RWPE1 (cell line): ENCODE measurements around the gene FSD1.
A peak's percentile ranks its signal among the peaks of the same experiment; 100 is the strongest.
"Not testable (repeated sequence)": the region's sequence is repeated elsewhere in the genome, so short reads cannot be mapped to it uniquely, and the experiment has no call there.

Source experiments
- CTCF ChIA-PET: fragments of 350-600 bp; sonication (Branson Sonifier 250); formaldehyde crosslinking; extraction: SDS; loops from one replicate; lab custom pipeline; 2021; lab: Yijun Ruan, JAX
- POLR2A ChIA-PET: fragments of 400-600 bp; formaldehyde crosslinking; extraction: SDS; loops from one replicate; lab custom pipeline; 2020; ENCODE audit warnings: antibody characterized with exemption; ENCODE audit not compliant: low non-redundant PET; lab: Yijun Ruan, JAX
- DNase-seq: peaks from one replicate; pipeline ENCODE4 v3.0.0; 2012; ENCODE audit warnings: low spot score
- H3K27ac ChIP-seq: fragments of 450-650 bp; 2 replicates; pipeline ENCODE4 v1.5.1; 2017
- TF ChIP-seq, protein P1 (sequence below): fragments of 450-650 bp; conservative IDR thresholded peaks from 2 replicates; pipeline ENCODE4 v1.5.1; 2017; ENCODE audit warnings: low read depth, mild to moderate bottlenecking

Gene FSD1

GRCh38 chr19:4346020-4346383 lies 41.6 kb downstream of the FSD1 start:
- TF ChIP-seq, protein P1, sequence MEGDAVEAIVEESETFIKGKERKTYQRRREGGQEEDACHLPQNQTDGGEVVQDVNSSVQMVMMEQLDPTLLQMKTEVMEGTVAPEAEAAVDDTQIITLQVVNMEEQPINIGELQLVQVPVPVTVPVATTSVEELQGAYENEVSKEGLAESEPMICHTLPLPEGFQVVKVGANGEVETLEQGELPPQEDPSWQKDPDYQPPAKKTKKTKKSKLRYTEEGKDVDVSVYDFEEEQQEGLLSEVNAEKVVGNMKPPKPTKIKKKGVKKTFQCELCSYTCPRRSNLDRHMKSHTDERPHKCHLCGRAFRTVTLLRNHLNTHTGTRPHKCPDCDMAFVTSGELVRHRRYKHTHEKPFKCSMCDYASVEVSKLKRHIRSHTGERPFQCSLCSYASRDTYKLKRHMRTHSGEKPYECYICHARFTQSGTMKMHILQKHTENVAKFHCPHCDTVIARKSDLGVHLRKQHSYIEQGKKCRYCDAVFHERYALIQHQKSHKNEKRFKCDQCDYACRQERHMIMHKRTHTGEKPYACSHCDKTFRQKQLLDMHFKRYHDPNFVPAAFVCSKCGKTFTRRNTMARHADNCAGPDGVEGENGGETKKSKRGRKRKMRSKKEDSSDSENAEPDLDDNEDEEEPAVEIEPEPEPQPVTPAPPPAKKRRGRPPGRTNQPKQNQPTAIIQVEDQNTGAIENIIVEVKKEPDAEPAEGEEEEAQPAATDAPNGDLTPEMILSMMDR, result no peak
- ChIA-PET CTCF (no interaction called here), POLR2A (no interaction called here)
- DNase-seq, result no peak
- 0 out of 2 replicates have a peak overlapping the region, but pooled peaks have one; percentile 9 for H3K27ac ChIP-seq

GRCh38 chr19:4347521-4347920 lies 43.1 kb downstream of the FSD1 start:
- POLR2A ChIA-PET, result interaction anchor here (0.7 kb wide), 1 partner anchor 53 kb away, joined by 6 read pairs; the partner anchor contains the start of gene SH3GL1
- DNase-seq, result no peak

DNA sequence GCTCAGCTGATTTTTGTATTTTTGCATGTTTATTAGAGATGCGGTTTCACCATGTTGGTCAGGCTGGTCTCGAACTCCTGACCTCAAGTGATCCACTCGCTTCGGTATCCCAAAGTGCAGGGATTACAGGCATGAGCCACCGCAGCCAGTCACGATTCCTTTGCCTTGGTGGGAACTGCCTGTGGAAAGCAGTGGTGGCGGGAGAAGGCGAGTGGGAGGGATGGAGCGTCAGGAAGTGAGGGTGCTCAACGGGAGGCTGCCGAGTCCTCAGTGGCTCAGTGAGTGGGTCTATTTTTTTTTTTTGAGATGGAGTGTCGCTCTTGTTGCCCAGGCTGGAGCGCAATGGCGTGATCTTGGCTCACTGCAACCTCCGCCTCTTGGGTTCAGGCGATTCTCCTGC lies 44.8 kb downstream of the FSD1 start:
- DNase-seq, CTCF ChIA-PET, H3K27ac ChIP-seq, POLR2A ChIA-PET: not testable (repeated sequence)

More at GRCh38 chr19:4347521-4347920, 43.1 kb downstream of the FSD1 start:
- H3K27ac ChIP-seq, result no peak overlapping the region
- TF ChIP-seq, protein P1, result no peak
- CTCF ChIA-PET, result no interaction called here

DNA sequence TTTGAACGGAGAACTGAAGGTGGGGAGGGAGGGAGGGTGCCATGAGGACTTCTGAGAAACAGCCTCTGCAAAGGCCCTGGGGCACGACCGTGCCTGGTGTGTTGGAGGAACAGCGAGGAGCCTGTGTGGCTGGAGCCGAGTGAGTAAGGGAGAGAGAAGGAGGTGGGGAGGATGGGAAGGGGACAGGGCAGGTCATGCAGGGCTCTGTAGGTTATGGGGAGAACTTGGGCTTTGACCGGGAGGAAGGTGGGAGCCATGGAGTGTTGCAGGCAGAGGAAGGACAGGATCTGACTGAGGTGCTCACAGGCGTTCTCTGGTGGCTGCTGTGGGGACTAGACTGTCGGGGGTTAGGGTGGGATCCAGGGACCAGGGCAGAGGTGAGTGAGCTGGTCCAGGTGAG lies 45.7 kb downstream of the FSD1 start:
- DNase-seq, result no peak
- ChIA-PET CTCF (no interaction called here), POLR2A (no interaction called here)
- TF ChIP-seq, protein P1, result no peak
- no peak overlapping the region; the same call in 1 of the 2 replicates for H3K27ac ChIP-seq

- H3K27ac ChIP-seq, result peak overlapping the region; percentile 38
- CTCF ChIA-PET, result interaction anchor here (0.6 kb wide), 1 partner anchor 214 kb away, joined by 6 read pairs; no protein-coding TSS in a partner anchor
- TF ChIP-seq, protein P1, result no peak
- no peak for DNase-seq
- POLR2A ChIA-PET, result no interaction called here
Observed at GRCh38 chr19:4350726-4351125, 46.3 kb downstream of the FSD1 start.

GRCh38 chr19:4352701-4353121 lies 48.3 kb downstream of the FSD1 start:
- peak overlapping the region; percentile 38 for H3K27ac ChIP-seq
- CTCF ChIA-PET, result interaction anchor here (0.7 to 2.0 kb wide), 9 partner anchors 8 to 119 kb away, joined by 3 to 10 read pairs (median 6); no protein-coding TSS in a partner anchor
- TF ChIP-seq, protein P1, result peak; percentile 81
- POLR2A ChIA-PET, result interaction anchor here (0.7 kb wide), 1 partner anchor 55 kb away, joined by 5 read pairs; no protein-coding TSS in a partner anchor
- peak; percentile 36 for DNase-seq

GRCh38 chr19:4354282-4354681 lies 49.9 kb downstream of the FSD1 start:
- ChIA-PET CTCF (interaction anchor here (0.6 kb wide), 2 partner anchors 43 to 157 kb away, joined by 3 read pairs; no protein-coding TSS in a partner anchor), POLR2A (interaction anchor here (0.6 kb wide), 1 partner anchor 11 kb away, joined by 4 read pairs; the partner anchor contains the start of gene MPND)
- TF ChIP-seq, protein P1, result no peak
- DNase-seq, result no peak
- H3K27ac ChIP-seq, result peak overlapping the region; percentile 34
